Keratinocyte (primary cell): ENCODE results near the gene DAPK1. TPM values are rescaled to one million over a fixed set of nuclear protein-coding genes. Genes with fewer than 3 reads are reported as not detected.

ENCODE experiments used
- DNase-seq: peaks from one replicate; pipeline ENCODE4 v3.0.0-alpha.2; 2011; ENCODE audit warnings: low read depth, missing footprints, low spot score
- FAIRE-seq: peaks from 2 replicates; lab custom pipeline; 2011; peaks lifted over from hg19 to GRCh38; lab: Jason Lieb, UNC
- H2AFZ ChIP-seq: 2 replicates; pipeline ENCODE4 v1.6.0; 2012; ENCODE audit warnings: low read length, control low read depth, inconsistent platforms; ENCODE audit not compliant: control insufficient read depth
- H3K27ac ChIP-seq: 2 replicates; pipeline ENCODE4 v1.5.1; 2011; ENCODE audit warnings: low read length; ENCODE audit not compliant: control insufficient read depth, insufficient read depth
- H3K27me3 ChIP-seq: 3 replicates; pipeline ENCODE4 v1.6.0; 2011; ENCODE audit warnings: low read length; ENCODE audit not compliant: control insufficient read depth, insufficient read depth; ENCODE audit errors: extremely low read depth
- H3K36me3 ChIP-seq, 2 experiments: 2 replicates in 1 of 2; 3 replicates in 1 of 2; pipeline ENCODE4 v1.5.1; 2011; ENCODE audit warnings: low read length in 2 of 2, mild to moderate bottlenecking in 1 of 2; ENCODE audit not compliant: control insufficient read depth in 2 of 2, insufficient read depth in 2 of 2; ENCODE audit errors: extremely low read depth in 1 of 2
- H3K4me1 ChIP-seq: 3 replicates; pipeline ENCODE4 v1.5.1; 2011; ENCODE audit warnings: low read length; ENCODE audit not compliant: control insufficient read depth, insufficient read depth; ENCODE audit errors: extremely low read depth
- H3K4me2 ChIP-seq: 3 replicates; pipeline ENCODE4 v1.6.0; 2011; ENCODE audit warnings: low read depth, low read length; ENCODE audit not compliant: control insufficient read depth, insufficient read depth; ENCODE audit errors: extremely low read depth
- H3K4me3 ChIP-seq, 3 experiments: fragments of 200-600 bp in 1 of 3; sonication (generic) in 1 of 3; 2 replicates in 2 of 3; 3 replicates in 1 of 3; pipeline ENCODE4 v1.5.1; 2011 to 2016; ENCODE audit warnings: low read length in 3 of 3, mild to moderate bottlenecking in 3 of 3, control low read depth in 2 of 3, inconsistent platforms in 1 of 3, low read depth in 1 of 3, mixed read lengths in 1 of 3, mixed run types in 1 of 3, moderate library complexity in 1 of 3; ENCODE audit not compliant: control insufficient read depth in 2 of 3, insufficient read depth in 2 of 3; ENCODE audit errors: extremely low read depth in 1 of 3
- H3K79me2 ChIP-seq: 2 replicates; pipeline ENCODE4 v1.6.0; 2012; ENCODE audit warnings: low read length; ENCODE audit not compliant: control insufficient read depth, insufficient read depth
- H3K9ac ChIP-seq: 3 replicates; pipeline ENCODE4 v1.6.0; 2011; ENCODE audit warnings: low read length; ENCODE audit not compliant: control insufficient read depth, insufficient read depth; ENCODE audit errors: extremely low read depth
- H3K9me1 ChIP-seq: 3 replicates; pipeline ENCODE4 v1.6.0; 2011; ENCODE audit warnings: low read length; ENCODE audit not compliant: control insufficient read depth, insufficient read depth; ENCODE audit errors: extremely low read depth
- H3K9me3 ChIP-seq: 2 replicates; pipeline ENCODE4 v1.5.1; 2012; ENCODE audit warnings: low read depth, low read length; ENCODE audit not compliant: control insufficient read depth
- H4K20me1 ChIP-seq: 3 replicates; pipeline ENCODE4 v1.6.0; 2011; ENCODE audit warnings: low read length; ENCODE audit not compliant: control insufficient read depth, insufficient read depth; ENCODE audit errors: extremely low read depth
- CTCF ChIP-seq, 3 experiments: IDR thresholded peaks in 1 of 3; conservative IDR thresholded peaks in 1 of 3; optimal IDR thresholded peaks in 1 of 3; 2 replicates in 2 of 3; 3 replicates in 1 of 3; pipeline versions ENCODE3 to v1.5.1; 2011; ENCODE audit warnings: low read length in 3 of 3, mild to moderate bottlenecking in 3 of 3, moderate library complexity in 2 of 3, control low read depth in 1 of 3, inconsistent platforms in 1 of 3; ENCODE audit not compliant: insufficient read depth in 2 of 3; ENCODE audit errors: extremely low read depth in 1 of 3
- EZH2 ChIP-seq: IDR thresholded peaks from one replicate; pipeline ENCODE4 v1.6.1; 2012; ENCODE audit warnings: inconsistent platforms, mild to moderate bottlenecking, low read length, moderate library complexity
- dilution Hi-C: fragments of 300-500 bp; cut with MboI; formaldehyde crosslinking; loops from one replicate; pipeline ENCODE4 v1.7.0; 2020; ENCODE audit warnings: low sequenced_read_pairs; ENCODE audit not compliant: extremely low pct_ligation_motif_present
- polyA plus RNA-seq, 5 experiments: library from polyadenylated mRNA; depleted of rRNA in 3 of 5; stranded (reverse) in 3 of 5; stranded (forward) in 1 of 5; unstranded in 1 of 5; fragments of >200 nt; gene quantifications; 1 replicate in 1 of 5; 2 replicates in 3 of 5; 3 replicates in 1 of 5; pipeline versions ENCODE4 v1.2.1 to v1.2.3, GENCODE V29; 2011 to 2012; ENCODE audit warnings: missing spikeins in 2 of 5, low read depth in 1 of 5, low replicate concordance in 1 of 5

The DAPK1 gene
- polyA plus RNA-seq, 1 donor (not counting 4 experiments of a cell fraction or from before 2014, with no cell fraction given), result 2.8 TPM

DNA sequence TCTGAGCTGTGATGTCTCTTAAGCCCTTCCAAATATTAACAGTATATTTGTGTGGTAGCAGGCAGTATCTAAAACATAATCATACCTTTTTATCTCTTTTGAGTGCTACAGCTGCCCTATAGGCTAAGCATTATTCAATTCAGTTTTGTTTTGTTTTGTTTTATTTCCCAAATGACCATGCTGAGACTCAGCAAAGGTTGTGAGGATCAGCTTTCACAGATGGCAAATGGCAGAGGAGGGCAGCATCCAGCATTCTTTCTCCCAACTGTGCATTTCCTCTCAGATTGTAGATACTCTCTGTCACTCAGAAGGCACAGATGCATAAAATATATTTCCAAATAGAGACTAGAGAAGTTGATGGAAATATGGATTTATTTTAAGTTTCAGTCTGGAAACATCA, 90.7 kb downstream of the DAPK1 start:
- Histone ChIP-seq H3K9ac (no peak overlapping the region), H2AFZ (no peak overlapping the region), H3K27ac (no peak overlapping the region), H3K9me1 (no peaks in the 10 kb centered on the region), H3K9me3 (no peaks in the 10 kb centered on the region), H3K4me2 (no peak overlapping the region), H3K4me1 (no peaks in the 10 kb centered on the region), H4K20me1 (no peaks in the 10 kb centered on the region), H3K36me3 (no peaks in the 10 kb centered on the region), H3K79me2 (no peaks in the 10 kb centered on the region), H3K27me3 (peaks cover 4% of the 10 kb centered on the region), H3K4me3 (no peak overlapping the region)
- FAIRE-seq (no peak), DNase-seq (no peak)
- TF ChIP-seq EZH2 (no peak), CTCF (optimal IDR thresholded peaks at IDR 0.05 in 1 of 3, IDR thresholded peaks at IDR 0.05 in 1 of 3, conservative IDR thresholded peaks at IDR 0.05 in 1 of 3; ENCODE audit: extremely low read depth in 1 of 3, insufficient read depth in 2 of 3, low read length in 3 of 3) (no peak)
- dilution Hi-C loops, result no loop called here

- Histone ChIP-seq H3K4me3 (no peak overlapping the region), H3K9me1 (no peaks in the 10 kb centered on the region), H3K27ac (no peak overlapping the region), H3K79me2 (no peaks in the 10 kb centered on the region), H3K4me2 (no peak overlapping the region), H4K20me1 (no peaks in the 10 kb centered on the region), H3K4me1 (no peaks in the 10 kb centered on the region), H3K27me3 (peaks cover 4% of the 10 kb centered on the region), H3K9me3 (no peaks in the 10 kb centered on the region), H3K36me3 (no peaks in the 10 kb centered on the region), H2AFZ (no peak overlapping the region), H3K9ac (no peak overlapping the region)
- dilution Hi-C loops, result no loop called here
- no peak for FAIRE-seq
- no peak for DNase-seq
- TF ChIP-seq CTCF (optimal IDR thresholded peaks at IDR 0.05 in 1 of 3, IDR thresholded peaks at IDR 0.05 in 1 of 3, conservative IDR thresholded peaks at IDR 0.05 in 1 of 3; ENCODE audit: extremely low read depth in 1 of 3, insufficient read depth in 2 of 3, low read length in 3 of 3) (no peak), EZH2 (no peak)
Observed at GRCh38 chr9:87590996-87591395, 93.3 kb downstream of the DAPK1 start.
